Heart left ventricle (tissue), 13 donors: ENCODE data around the gene KIF16B.

Experiments used
- CTCF ChIP-seq, 12 donors: fragments of 200-600 bp; sonication (generic) in 4 of 12; IDR thresholded peaks; one replicate each; pipeline versions ENCODE4 v1.5.0 to v1.8.0; 2018 to 2022; ENCODE audit warnings: antibody characterized with exemption in 12 of 12, mild to moderate bottlenecking in 5 of 12
- POLR2A ChIP-seq, 2 donors: fragments of 450-650 bp; IDR thresholded peaks; one replicate each; pipeline ENCODE4 v1.6.1; 2017; ENCODE audit warnings: antibody characterized with exemption in 2 of 2, mild to moderate bottlenecking in 2 of 2, moderate library complexity in 2 of 2
- donor health status: ischemic (EF 13 %, LVEDD 7.1; RV severe dilation, severe dysfunction).
- donor health status: DM: no; HTN: yes; CAD: no.
- donor health status: DM: no; HTN: no; CAD: no.
- donor health status: ischemic (EF 25% LVEDD 6.9; RV normal size, moderate dysfunction).
- donor health status: ischemic (EF 25% LVEDD 5.7; RV mildly dilated, moderate dysfunction).
- donor health status: ischemic (EF 35%, LVEDD 5.7; RV mildly dilated, moderate dysfunction).
- donor health status: nonischemic (EF 11% LVEDD 7.7; RV severe dilation, severe dysfunction).
- donor health status: DM: yes; HTN: yes; CAD: no.
- donor health status: PGD.
- donor health status: ischemic (EF 29% LVEDD 5.4; RV normal size, mild dysfunction).
- donor health status: nonischemic (EF 23%, LVEDD 6.1; RV moderate dilation, normal function).

- no peak for TF ChIP-seq POLR2A (IDR thresholded peaks at IDR 0.05)
- no peak for TF ChIP-seq CTCF (IDR thresholded peaks at IDR 0.05)
Measured at GRCh38 chr20:16595376-16595775, 22.1 kb upstream of the KIF16B start.
